GM04504 (cell line): ENCODE data around the gene SDHB.

Source experiments
- DNase-seq: peaks from one replicate; pipeline ENCODE4 v3.0.0-alpha.2; 2012; ENCODE audit warnings: low read depth

SDHB gene

DNA sequence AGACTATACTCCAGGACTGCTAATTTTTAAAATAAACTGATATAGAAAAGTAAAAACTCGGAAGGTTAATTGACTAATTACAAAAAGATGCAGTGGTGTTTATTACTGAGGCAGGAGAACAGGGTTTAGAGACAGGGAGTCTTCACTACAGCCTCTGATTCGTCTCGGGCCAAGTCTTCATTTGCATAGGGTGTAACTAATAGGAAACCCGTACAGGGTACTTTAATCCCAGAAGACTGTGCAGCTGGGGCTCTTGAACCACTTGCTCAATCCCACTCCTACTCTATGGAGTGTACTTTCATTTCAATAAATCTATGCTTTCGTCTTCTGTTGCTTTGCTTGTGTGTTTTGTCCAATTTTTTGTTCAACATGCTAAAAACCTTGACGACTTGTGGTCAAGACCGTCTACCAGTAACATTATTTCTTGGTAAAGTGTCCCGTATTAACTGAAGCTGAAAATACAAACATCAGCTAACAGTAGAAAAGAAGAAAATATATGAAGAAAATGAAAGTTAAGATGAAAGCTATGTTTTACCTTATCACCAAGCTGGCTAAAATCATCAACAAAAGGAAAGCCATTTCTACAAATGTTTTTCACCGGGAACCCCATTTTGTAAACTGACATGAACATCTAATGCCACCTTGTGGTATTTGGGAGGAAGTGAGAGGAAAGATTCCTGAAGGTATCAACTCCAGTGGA is 8.0 kb downstream of the SDHB start:
- no peak for DNase-seq

- no peak for DNase-seq
These were observed 8.7 kb downstream of the SDHB start for GRCh38 chr1:17045150-17045549.

GRCh38 chr1:17043676-17044075 is 10.2 kb downstream of the SDHB start:
- no peak for DNase-seq

DNA sequence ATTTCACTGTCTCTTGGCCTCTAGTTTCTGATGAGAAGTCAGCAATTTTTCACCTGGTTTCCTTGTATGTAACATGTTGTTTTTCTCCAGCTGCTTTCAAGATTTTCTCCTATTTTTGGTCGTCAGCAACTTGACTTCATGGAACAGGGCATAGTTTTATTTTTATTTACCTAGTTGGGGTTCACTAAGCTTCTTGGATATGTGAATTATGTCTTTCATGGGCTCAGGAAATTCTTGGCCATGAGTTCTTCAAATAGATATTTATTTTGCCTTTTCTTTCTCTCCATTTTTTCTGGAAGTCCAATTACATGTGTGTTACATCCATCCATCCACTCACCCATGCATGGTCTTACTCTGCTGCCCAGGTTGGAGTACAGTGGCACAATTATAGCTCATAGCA is 13.7 kb downstream of the SDHB start:
- no peak for DNase-seq

GRCh38 chr1:17039522-17039921 is 14.3 kb downstream of the SDHB start:
- no peak for DNase-seq

DNA sequence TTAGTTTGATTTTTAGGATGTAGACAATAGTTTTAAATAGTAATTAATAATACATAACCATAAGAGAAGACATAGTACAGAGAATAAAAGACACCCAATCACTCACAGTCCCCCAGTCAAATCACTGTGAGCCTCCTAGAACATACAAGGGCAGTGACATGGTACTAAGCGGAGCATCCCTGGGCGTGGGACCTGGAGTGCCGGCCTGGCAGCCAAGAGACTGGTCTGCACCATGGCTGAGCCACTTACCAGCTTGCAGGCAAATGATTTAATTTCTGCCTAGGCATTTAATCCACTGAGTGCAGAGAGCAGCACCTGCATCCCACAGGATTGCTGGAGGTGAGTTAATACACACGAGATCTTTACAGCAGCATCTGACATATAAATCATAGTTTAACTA is 20.4 kb downstream of the SDHB start:
- no peak for DNase-seq

DNA sequence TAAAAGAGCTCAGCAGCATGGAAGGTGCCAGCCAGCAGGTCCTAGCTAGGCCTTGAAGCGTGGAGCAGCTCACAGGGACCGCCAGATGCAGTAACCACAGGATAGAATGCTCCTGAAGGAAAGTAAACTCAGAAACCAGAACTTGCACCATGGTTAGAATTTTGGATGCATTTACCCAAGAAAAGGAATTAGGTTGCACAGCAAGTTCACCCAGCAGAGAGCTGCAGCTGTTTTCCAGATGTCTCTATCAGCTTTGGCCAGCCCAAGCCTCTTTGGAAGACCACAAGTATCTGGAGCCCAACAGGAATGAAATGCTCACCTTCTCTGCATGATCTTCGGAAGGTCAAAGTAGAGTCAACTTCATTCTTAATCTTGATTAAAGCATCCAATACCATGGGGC is 21.1 kb downstream of the SDHB start:
- DNase-seq, result no peak

- DNase-seq, result no peak
These were observed 22.4 kb downstream of the SDHB start for GRCh38 chr1:17031436-17031835.

GRCh38 chr1:17030206-17030605 is 23.6 kb downstream of the SDHB start:
- DNase-seq, result no peak

DNA sequence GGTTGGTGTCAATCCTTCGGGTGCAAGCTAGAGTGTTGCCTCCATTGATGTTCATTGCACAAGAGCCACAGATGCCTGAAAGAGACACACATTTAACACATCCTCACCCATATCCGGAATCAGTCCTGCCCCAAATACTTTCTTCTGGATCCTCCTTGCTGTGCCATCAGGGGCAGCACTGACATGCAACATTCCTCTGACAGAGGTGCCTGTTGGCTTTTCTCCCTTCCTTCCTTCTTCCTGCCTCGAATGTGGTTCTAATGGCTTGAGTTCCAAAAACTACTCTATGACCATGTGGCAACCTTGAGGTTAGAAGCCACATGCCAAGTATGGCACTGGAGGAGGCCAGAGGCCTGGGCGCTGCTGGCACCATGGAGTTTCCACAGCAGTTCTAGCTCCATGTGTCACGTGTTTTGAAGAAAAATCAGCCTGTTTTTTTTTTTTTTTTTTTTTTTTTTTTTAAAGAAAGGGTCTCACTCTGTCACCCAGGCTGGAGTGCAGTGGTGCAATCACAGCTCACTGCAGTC is 25.1 kb downstream of the SDHB start:
- no peak for DNase-seq

DNA sequence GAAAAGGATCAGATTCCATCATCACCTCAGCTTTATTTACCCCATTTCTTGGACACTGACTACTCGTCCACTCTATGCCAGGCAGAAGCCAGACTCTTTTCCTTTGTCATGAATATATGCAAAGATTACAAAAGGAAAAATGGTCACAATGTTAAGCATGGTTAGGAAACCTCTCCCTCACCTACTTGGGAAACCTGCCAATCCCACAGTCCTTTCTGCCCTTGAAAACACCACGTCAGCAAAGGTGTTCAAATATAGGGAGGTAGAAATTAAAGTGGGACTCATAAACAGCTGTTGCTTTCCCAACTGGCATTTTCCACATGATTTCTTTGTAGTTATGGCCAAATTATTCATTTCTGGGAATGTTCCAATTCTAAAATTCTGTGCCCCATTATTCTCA is 25.9 kb downstream of the SDHB start:
- no peak for DNase-seq

GRCh38 chr1:17027403-17027802 is 26.4 kb downstream of the SDHB start:
- DNase-seq, result peak; percentile 67

DNA sequence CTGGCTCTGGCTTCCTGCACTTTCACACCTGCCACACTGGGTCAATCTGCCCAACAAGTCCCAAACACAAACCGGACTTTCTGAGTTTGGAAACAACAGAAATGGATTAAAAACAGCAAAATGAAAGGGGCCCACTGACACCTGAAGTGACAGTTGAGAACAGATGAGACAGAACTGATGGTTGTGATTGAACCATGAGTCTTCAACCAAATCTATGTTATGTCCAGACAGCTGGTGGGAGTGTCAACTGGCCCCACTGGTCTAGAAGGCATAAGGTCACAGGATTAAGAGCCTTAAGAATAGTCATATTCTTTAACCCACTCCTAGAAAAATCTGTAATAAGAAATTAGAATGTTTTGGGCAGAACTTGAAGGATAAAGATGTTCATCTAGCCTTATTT is 29.1 kb downstream of the SDHB start:
- DNase-seq, result no peak

GRCh38 chr1:17023573-17023972 is 30.3 kb downstream of the SDHB start:
- DNase-seq, result no peak

DNA sequence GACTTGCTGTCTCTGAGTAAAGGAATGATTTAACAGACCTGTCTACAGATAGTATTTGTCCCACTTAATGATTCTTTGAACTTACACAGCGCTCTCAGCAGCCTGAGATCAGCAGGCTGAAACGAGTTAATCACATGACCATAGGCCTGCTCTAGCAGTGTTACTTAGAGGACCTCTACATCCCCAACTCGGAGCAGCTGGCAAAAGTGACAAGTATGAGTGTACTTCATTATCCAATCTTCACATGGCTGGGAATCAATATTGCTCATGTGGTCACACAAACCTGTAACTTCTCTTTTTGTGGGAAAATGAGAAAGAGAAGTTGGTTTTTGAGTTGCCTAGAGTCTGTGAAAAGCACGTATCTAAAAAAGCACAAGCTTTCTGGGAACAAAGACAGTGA is 30.7 kb downstream of the SDHB start:
- DNase-seq, result no peak

GRCh38 chr1:17021896-17022295 is 31.9 kb downstream of the SDHB start:
- DNase-seq, result no peak

- DNase-seq, result no peak
These were observed 33.3 kb downstream of the SDHB start for GRCh38 chr1:17020502-17020901.

- no peak for DNase-seq
These were observed 35.0 kb downstream of the SDHB start for GRCh38 chr1:17018849-17019248.

DNA sequence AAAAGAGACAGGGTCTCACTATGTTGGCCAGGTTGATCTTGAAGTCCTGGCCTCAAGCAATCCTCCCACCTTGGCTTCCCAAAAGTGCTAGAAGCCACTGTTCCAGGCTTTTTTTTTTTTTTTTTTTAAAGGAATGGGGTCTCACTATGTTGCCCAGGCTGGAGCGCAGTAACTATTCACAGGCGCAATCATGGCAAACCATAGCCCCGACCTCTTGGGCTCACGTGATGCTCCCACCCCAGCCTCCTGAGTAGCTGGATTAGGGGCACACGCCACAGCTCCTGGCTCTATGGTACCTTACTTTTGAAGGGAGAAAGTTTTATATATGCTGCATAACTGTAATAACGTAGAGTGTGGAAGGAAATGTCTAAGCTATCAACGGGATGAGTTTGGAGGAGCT is 36.4 kb downstream of the SDHB start:
- DNase-seq, result no peak

DNA sequence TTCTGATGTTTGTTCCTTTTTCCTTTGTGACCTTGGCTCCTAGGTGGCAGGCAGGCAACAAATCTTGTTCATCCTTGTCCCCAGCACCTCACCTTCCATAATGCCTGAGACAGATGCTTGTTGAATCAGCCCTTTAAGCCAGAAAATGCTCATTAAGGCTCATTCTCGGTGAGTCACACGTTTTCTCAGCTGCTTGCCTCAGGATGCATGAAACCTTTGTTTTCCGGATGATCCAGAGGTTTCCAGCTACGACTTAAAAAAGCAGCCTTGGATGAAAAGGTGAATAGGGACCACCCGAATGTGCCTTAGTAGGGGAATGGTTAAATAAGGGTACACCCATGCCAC is 37.5 kb downstream of the SDHB start:
- DNase-seq, result no peak

GRCh38 chr1:17014671-17015567 is 38.9 kb downstream of the SDHB start:
- no peak for DNase-seq

- no peak for DNase-seq
These were observed 40.1 kb downstream of the SDHB start for GRCh38 chr1:17013491-17014320.
